Measurements from ENCODE around the gene CNPY2.

The CNPY2 gene

GRCh38 chr12:56333679-56334489, 18.1 kb upstream of the CNPY2 start, which contains the start of gene PAN2:
PAN2 (minus strand) TSS chr12:56334000; CDS start chr12:56333094, 906 bp downstream.
- 0% methylated on average over 31 of the region's 45 CpGs for WGBS (ENCODE audit: insufficient coverage)
- POLR2A ChIA-PET, result interaction anchor here (0.6 to 3.3 kb wide), 7 partner anchors 11 to 1864 kb away, joined by 3 to 28 read pairs (median 4); partner anchors contain the start of genes CNPY2, RNF41 and STAT2
- Histone ChIP-seq H3K4me3 (ENCODE audit: control insufficient read depth in 1 of 7, extremely low read depth in 1 of 7, insufficient read depth in 4 of 7, low read depth in 2 of 7, low read length in 6 of 7) (peak within 1 kb of the TSS; percentile 4 to 84 (median 72)), H3K9me3 (ENCODE audit: control extremely low read depth in 1 of 5, control insufficient read depth in 4 of 5, insufficient read depth in 2 of 5, low read depth in 1 of 5, low read length in 4 of 5) (no peaks in the 10 kb centered on the region), H3K4me1 (ENCODE audit: control extremely low read depth in 1 of 4, control insufficient read depth in 4 of 4, insufficient read depth in 4 of 4, low read length in 3 of 4) (peaks cover 9 to 30% (median 27%) of the 10 kb centered on the region in 4 experiments), H3K36me3 (ENCODE audit: control insufficient read depth in 4 of 4, insufficient read depth in 4 of 4, low read length in 3 of 4) (no peaks in the 10 kb centered on the region), H3K27me3 (replicated peaks in 2 of 5; ENCODE audit: control insufficient read depth in 4 of 5, insufficient read depth in 5 of 5, low read length in 4 of 5) (no peaks in the 10 kb centered on the region), H3K27ac (ENCODE audit: insufficient read depth in 1 of 2, low read depth in 1 of 2, low read length in 2 of 2, poor library complexity in 1 of 2, severe bottlenecking in 2 of 2) (peak within 1 kb of the TSS; percentile 99)
- CTCF ChIA-PET, result interaction anchor here (0.8 to 2.2 kb wide), 6 partner anchors 18 to 144 kb away, joined by 3 to 8 read pairs (median 4); partner anchors contain the start of gene CNPY2
- peak; percentile 98 to 99 (median 99) for DNase-seq

GRCh38 chr12:56333197-56333678, 17.4 kb upstream of the CNPY2 start:
- Histone ChIP-seq H3K27ac (ENCODE audit: insufficient read depth in 1 of 2, low read depth in 1 of 2, low read length in 2 of 2, poor library complexity in 1 of 2, severe bottlenecking in 2 of 2) (peak overlapping the region; percentile 99), H3K27me3 (replicated peaks in 2 of 5; ENCODE audit: control insufficient read depth in 4 of 5, insufficient read depth in 5 of 5, low read length in 4 of 5) (no peaks in the 10 kb centered on the region), H3K4me3 (ENCODE audit: control insufficient read depth in 1 of 7, extremely low read depth in 1 of 7, insufficient read depth in 4 of 7, low read depth in 2 of 7, low read length in 6 of 7) (peak overlapping the region; percentile 4 to 84 (median 72)), H3K36me3 (ENCODE audit: control insufficient read depth in 4 of 4, insufficient read depth in 4 of 4, low read length in 3 of 4) (peaks cover 0 to 3% (median 0%) of the 10 kb centered on the region in 4 experiments), H3K4me1 (ENCODE audit: control extremely low read depth in 1 of 4, control insufficient read depth in 4 of 4, insufficient read depth in 4 of 4, low read length in 3 of 4) (peaks cover 9 to 25% (median 22%) of the 10 kb centered on the region in 4 experiments), H3K9me3 (ENCODE audit: control extremely low read depth in 1 of 5, control insufficient read depth in 4 of 5, insufficient read depth in 2 of 5, low read depth in 1 of 5, low read length in 4 of 5) (no peaks in the 10 kb centered on the region)
- WGBS (ENCODE audit: insufficient coverage), result no CpG with 5 or more reads among the region's 8 CpGs
- ChIA-PET CTCF (interaction anchor here (0.6 to 2.2 kb wide), 5 partner anchors 17 to 135 kb away, joined by 3 to 7 read pairs (median 3); partner anchors contain the start of gene CNPY2), POLR2A (interaction anchor here (0.6 to 3.3 kb wide), 8 partner anchors 11 to 1863 kb away, joined by 3 to 28 read pairs (median 4); partner anchors contain the start of genes CNPY2, COQ10A and STAT2)
- DNase-seq, result peak in 1 of 3 donors; percentile 81

DNA sequence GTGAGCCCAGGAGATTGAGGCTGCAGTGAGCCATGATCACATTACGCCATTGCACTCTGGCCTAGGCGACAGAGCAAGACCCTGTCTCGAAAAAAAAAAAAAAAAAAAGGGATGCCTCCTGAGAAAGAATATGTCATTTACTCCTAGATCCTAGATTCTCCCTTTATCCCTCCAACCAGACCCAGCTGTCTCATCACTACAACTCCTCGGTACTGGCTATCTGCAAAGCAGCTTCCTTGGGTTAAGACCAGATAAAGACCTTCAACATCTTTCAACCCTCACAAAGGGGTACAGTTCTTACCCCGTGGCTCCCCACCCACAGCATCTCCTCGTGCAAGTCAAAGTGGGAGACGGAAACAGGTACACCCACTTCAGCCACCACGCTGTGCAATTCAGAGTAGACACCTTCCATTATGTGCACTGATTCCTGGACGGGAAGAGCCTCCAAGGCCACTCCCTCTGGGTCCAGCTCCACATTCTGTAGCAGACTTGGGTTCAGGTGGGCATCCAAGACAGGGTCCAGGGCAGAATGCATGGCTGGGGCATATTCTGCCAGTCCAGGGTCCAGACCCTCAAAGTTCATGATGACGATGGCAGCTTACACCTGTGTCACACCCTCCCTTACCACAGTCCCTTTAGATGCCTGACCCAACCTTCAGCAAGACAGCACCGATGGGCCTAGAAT, 16.9 kb upstream of the CNPY2 start:
- peak overlapping the region in 5 of 7 experiments; percentile 71 to 84 (median 78) for H3K4me3 ChIP-seq (ENCODE audit: control insufficient read depth in 1 of 7, extremely low read depth in 1 of 7, insufficient read depth in 4 of 7, low read depth in 2 of 7, low read length in 6 of 7)
- H3K4me1 ChIP-seq (ENCODE audit: control extremely low read depth in 1 of 4, control insufficient read depth in 4 of 4, insufficient read depth in 4 of 4, low read length in 3 of 4), result peaks cover 9 to 23% (median 19%) of the 10 kb centered on the region in 4 experiments
- ChIA-PET CTCF (interaction anchor here (0.6 to 2.2 kb wide), 6 partner anchors 16 to 134 kb away, joined by 3 to 5 read pairs (median 3); partner anchors contain the start of gene CNPY2), POLR2A (interaction anchor here (0.7 to 3.3 kb wide), 7 partner anchors 9 to 132 kb away, joined by 3 to 28 read pairs (median 3); partner anchors contain the start of genes CNPY2 and COQ10A)
- peak overlapping the region; percentile 99 for H3K27ac ChIP-seq (ENCODE audit: insufficient read depth in 1 of 2, low read depth in 1 of 2, low read length in 2 of 2, poor library complexity in 1 of 2, severe bottlenecking in 2 of 2)
- H3K9me3 ChIP-seq (ENCODE audit: control extremely low read depth in 1 of 5, control insufficient read depth in 4 of 5, insufficient read depth in 2 of 5, low read depth in 1 of 5, low read length in 4 of 5), result no peaks in the 10 kb centered on the region
- no peak for DNase-seq
- H3K27me3 ChIP-seq (replicated peaks in 2 of 5; ENCODE audit: control insufficient read depth in 4 of 5, insufficient read depth in 5 of 5, low read length in 4 of 5), result no peaks in the 10 kb centered on the region
- peaks cover 0 to 9% (median 5%) of the 10 kb centered on the region in 4 experiments for H3K36me3 ChIP-seq (ENCODE audit: control insufficient read depth in 4 of 4, insufficient read depth in 4 of 4, low read length in 3 of 4)
- 99% methylated on average over 6 of the region's 11 CpGs for WGBS (ENCODE audit: insufficient coverage)

DNA sequence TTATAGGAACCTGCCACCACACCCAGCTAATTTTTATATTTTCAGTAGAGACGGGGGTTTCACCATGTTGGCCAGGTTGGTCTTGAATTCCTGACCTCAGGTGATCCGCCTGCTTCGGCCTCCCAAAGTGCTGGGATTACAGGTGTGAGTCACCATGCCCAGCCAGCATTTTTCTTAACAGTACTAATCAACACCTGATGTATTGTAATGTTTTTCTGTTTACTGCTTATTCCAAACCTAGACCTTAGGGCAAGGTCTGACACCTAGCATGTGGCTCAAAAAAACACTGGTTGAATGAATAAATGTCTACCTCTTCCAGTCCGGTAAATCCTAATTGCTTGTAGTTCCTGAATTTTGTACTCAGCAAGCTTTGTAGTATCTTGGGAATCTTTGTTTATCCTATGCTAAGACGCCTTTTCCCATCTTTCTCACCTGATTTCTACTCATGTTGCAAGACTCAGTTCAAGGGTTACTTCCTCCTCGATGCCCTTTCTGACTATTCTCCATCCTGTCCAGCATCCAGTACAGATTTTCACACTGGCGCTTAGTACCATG, 15.2 kb upstream of the CNPY2 start:
- POLR2A ChIA-PET, result no interaction called here
- Histone ChIP-seq H3K4me3 (ENCODE audit: control insufficient read depth in 1 of 7, extremely low read depth in 1 of 7, insufficient read depth in 4 of 7, low read depth in 2 of 7, low read length in 6 of 7) (no peak overlapping the region), H3K27me3 (replicated peaks in 2 of 5; ENCODE audit: control insufficient read depth in 4 of 5, insufficient read depth in 5 of 5, low read length in 4 of 5) (no peaks in the 10 kb centered on the region), H3K27ac (ENCODE audit: insufficient read depth in 1 of 2, low read depth in 1 of 2, low read length in 2 of 2, poor library complexity in 1 of 2, severe bottlenecking in 2 of 2) (no peak overlapping the region), H3K9me3 (ENCODE audit: control extremely low read depth in 1 of 5, control insufficient read depth in 4 of 5, insufficient read depth in 2 of 5, low read depth in 1 of 5, low read length in 4 of 5) (no peaks in the 10 kb centered on the region), H3K36me3 (ENCODE audit: control insufficient read depth in 4 of 4, insufficient read depth in 4 of 4, low read length in 3 of 4) (peaks cover 5 to 25% (median 17%) of the 10 kb centered on the region in 4 experiments), H3K4me1 (ENCODE audit: control extremely low read depth in 1 of 4, control insufficient read depth in 4 of 4, insufficient read depth in 4 of 4, low read length in 3 of 4) (peaks cover 9 to 23% (median 17%) of the 10 kb centered on the region in 4 experiments)
- WGBS (ENCODE audit: insufficient coverage), result 100% methylated on average over 5 of the region's 7 CpGs
- DNase-seq, result no peak
- CTCF ChIA-PET, result no interaction called here

- no peak for DNase-seq
- H3K4me3 ChIP-seq (ENCODE audit: control insufficient read depth in 1 of 7, extremely low read depth in 1 of 7, insufficient read depth in 4 of 7, low read depth in 2 of 7, low read length in 6 of 7), result no peak overlapping the region
- WGBS (ENCODE audit: insufficient coverage), result 98% methylated on average over 5 of the region's 6 CpGs
- H3K4me1 ChIP-seq (ENCODE audit: control extremely low read depth in 1 of 4, control insufficient read depth in 4 of 4, insufficient read depth in 4 of 4, low read length in 3 of 4), result peaks cover 0 to 5% (median 0%) of the 10 kb centered on the region in 4 experiments
- ChIA-PET CTCF (interaction anchor here (4.5 kb wide), 1 partner anchor 10 kb away, joined by 19 read pairs; the partner anchor contains the start of gene CNPY2), POLR2A (no interaction called here)
- peaks cover 15 to 69% (median 46%) of the 10 kb centered on the region in 4 experiments for H3K36me3 ChIP-seq (ENCODE audit: control insufficient read depth in 4 of 4, insufficient read depth in 4 of 4, low read length in 3 of 4)
- no peak overlapping the region for H3K27ac ChIP-seq (ENCODE audit: insufficient read depth in 1 of 2, low read depth in 1 of 2, low read length in 2 of 2, poor library complexity in 1 of 2, severe bottlenecking in 2 of 2)
- no peaks in the 10 kb centered on the region for H3K27me3 ChIP-seq (replicated peaks in 2 of 5; ENCODE audit: control insufficient read depth in 4 of 5, insufficient read depth in 5 of 5, low read length in 4 of 5)
- no peaks in the 10 kb centered on the region for H3K9me3 ChIP-seq (ENCODE audit: control extremely low read depth in 1 of 5, control insufficient read depth in 4 of 5, insufficient read depth in 2 of 5, low read depth in 1 of 5, low read length in 4 of 5)
Measured at GRCh38 chr12:56326533-56326932, 10.7 kb upstream of the CNPY2 start.

DNA sequence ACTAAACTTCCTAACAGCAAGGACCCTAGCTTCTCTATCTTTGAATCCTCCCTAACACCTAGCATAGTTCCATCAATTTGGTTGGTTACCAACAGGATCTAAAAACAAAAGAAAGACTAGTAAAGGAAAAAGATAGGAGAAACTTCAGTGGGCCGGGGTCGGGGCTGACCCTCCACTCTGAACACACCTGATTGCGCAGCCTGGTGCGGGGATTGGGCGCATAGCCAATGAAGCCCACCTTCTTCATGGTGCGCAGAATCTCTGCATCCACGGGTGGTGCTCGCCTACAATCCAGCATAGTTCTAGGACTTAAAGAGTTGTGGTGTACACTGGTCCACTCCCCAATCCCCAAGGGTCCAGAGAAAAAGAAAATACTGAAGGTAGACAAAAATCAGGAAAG, 10.3 kb upstream of the CNPY2 start:
- 100% methylated on average over 4 of the region's 8 CpGs for WGBS (ENCODE audit: insufficient coverage)
- Histone ChIP-seq H3K4me3 (ENCODE audit: control insufficient read depth in 1 of 7, extremely low read depth in 1 of 7, insufficient read depth in 4 of 7, low read depth in 2 of 7, low read length in 6 of 7) (no peak overlapping the region), H3K36me3 (ENCODE audit: control insufficient read depth in 4 of 4, insufficient read depth in 4 of 4, low read length in 3 of 4) (peaks cover 15 to 71% (median 46%) of the 10 kb centered on the region in 4 experiments), H3K27ac (ENCODE audit: insufficient read depth in 1 of 2, low read depth in 1 of 2, low read length in 2 of 2, poor library complexity in 1 of 2, severe bottlenecking in 2 of 2) (no peak overlapping the region), H3K9me3 (ENCODE audit: control extremely low read depth in 1 of 5, control insufficient read depth in 4 of 5, insufficient read depth in 2 of 5, low read depth in 1 of 5, low read length in 4 of 5) (no peaks in the 10 kb centered on the region), H3K27me3 (replicated peaks in 2 of 5; ENCODE audit: control insufficient read depth in 4 of 5, insufficient read depth in 5 of 5, low read length in 4 of 5) (no peaks in the 10 kb centered on the region), H3K4me1 (ENCODE audit: control extremely low read depth in 1 of 4, control insufficient read depth in 4 of 4, insufficient read depth in 4 of 4, low read length in 3 of 4) (peaks cover 0 to 5% (median 0%) of the 10 kb centered on the region in 4 experiments)
- no peak for DNase-seq
- CTCF ChIA-PET, result interaction anchor here (1.5 to 4.5 kb wide), 2 partner anchors 10 to 16 kb away, joined by 3 to 19 read pairs; partner anchors contain the start of gene CNPY2
- POLR2A ChIA-PET, result no interaction called here

Measured in common myeloid progenitor, CD34-positive (primary cell).